Choroid plexus epithelial cell (primary cell): ENCODE measurements around the gene KLHL26.
"Not testable (repeated sequence)": the region's sequence is repeated elsewhere in the genome, so short reads cannot be mapped to it uniquely, and the experiment has no call there.

Experiments used
- DNase-seq: peaks from one replicate; pipeline ENCODE4 v3.0.0-alpha.2; 2010; ENCODE audit warnings: low read depth
- H3K4me3 ChIP-seq: 2 replicates; pipeline ENCODE4 v1.5.1; 2011; ENCODE audit warnings: low read depth, mild to moderate bottlenecking, control low read depth, low read length, moderate library complexity
- TF ChIP-seq, protein P1 (sequence below): conservative IDR thresholded peaks from 2 replicates; pipeline ENCODE4 v1.5.1; 2011; ENCODE audit warnings: low read depth, mild to moderate bottlenecking, control low read depth, inconsistent platforms, low read length, moderate library complexity

The KLHL26 gene

DNA sequence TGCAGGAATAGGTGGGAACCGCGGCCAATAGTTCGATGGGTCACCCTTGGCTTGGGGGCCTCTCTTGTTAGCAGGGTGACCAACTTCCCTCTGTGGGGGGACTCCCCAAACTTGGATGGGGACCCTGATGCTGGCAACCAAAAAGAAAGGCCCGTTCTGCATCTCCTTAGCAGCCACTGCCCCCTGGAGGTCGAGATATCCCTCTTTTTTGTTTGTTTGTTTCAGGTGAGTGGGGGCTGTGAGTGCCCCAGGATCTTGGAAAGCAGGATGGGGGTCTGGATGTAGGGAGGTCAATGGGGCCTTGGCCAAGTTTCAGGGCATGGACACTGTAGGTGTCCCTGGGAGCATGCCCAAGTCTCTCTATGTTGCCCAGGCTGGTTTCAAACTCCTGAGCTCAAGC, 39.0 kb downstream of the KLHL26 start:
- DNase-seq: peak; percentile 37
- TF ChIP-seq, protein P1, sequence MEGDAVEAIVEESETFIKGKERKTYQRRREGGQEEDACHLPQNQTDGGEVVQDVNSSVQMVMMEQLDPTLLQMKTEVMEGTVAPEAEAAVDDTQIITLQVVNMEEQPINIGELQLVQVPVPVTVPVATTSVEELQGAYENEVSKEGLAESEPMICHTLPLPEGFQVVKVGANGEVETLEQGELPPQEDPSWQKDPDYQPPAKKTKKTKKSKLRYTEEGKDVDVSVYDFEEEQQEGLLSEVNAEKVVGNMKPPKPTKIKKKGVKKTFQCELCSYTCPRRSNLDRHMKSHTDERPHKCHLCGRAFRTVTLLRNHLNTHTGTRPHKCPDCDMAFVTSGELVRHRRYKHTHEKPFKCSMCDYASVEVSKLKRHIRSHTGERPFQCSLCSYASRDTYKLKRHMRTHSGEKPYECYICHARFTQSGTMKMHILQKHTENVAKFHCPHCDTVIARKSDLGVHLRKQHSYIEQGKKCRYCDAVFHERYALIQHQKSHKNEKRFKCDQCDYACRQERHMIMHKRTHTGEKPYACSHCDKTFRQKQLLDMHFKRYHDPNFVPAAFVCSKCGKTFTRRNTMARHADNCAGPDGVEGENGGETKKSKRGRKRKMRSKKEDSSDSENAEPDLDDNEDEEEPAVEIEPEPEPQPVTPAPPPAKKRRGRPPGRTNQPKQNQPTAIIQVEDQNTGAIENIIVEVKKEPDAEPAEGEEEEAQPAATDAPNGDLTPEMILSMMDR: peak; percentile 75
- no peak overlapping the region for H3K4me3 ChIP-seq

DNA sequence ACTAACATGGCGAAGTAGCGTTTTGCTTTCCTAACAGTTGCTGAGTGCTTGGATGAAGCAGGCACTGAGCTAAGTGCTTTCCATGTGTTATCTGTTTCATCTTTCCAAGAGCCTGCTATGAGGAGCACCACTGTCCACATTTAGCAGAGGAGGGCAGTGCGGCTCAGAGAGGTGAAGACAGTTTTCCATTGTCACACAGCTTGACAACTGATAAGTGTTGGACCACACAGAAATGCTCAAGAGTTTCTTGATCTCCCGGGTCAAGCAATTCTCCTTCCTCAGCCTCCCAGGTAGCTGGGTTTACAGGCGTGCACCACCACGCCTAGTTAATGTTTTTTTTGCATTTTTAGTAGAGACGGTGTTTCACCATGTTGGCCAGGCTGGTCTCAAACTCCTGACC, 39.9 kb downstream of the KLHL26 start:
- H3K4me3 ChIP-seq: no peak overlapping the region
- TF ChIP-seq, protein P1: no peak
- no peak for DNase-seq

DNA sequence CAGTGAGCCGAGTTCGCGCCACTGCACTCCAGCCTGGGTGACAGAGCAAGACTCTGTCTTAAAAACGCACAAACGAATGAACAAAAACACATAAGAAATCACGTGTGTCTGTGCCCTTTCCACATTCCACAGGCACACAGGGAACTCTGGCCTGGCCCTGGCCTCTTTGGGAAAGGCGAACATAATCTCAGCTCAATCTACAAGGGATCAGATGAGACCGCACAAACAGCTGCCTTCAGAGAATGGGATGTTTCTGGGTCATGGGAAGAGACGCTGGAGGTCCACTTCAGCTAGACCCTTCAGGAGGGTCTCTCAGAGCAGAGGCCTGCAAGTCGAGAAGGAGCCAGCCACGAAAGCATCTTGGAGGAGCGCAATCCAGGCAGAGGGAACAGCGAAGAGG, 40.3 kb downstream of the KLHL26 start:
- H3K4me3 ChIP-seq: no peak overlapping the region
- TF ChIP-seq, protein P1: no peak
- DNase-seq: no peak

DNA sequence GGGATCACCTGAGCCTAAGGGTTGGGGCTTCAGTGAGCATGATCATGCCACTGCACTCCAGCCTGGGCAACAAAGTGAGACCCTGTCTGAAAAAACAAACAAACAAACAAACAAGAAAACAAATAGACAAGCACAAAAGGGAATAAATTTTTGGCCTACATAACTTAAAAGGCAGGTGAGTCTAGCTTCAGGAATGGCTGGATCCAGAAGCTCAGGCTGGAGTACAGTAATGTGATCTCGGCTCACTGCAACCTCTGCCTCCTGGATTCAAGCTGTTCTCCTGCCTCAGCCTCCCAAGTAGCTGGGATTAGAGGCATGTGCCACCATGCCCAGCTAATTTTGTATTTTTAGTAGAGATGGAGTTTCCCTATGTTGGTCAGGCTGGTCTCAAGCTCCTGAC, 43.3 kb downstream of the KLHL26 start:
- H3K4me3 ChIP-seq, DNase-seq: not testable (repeated sequence)

DNA sequence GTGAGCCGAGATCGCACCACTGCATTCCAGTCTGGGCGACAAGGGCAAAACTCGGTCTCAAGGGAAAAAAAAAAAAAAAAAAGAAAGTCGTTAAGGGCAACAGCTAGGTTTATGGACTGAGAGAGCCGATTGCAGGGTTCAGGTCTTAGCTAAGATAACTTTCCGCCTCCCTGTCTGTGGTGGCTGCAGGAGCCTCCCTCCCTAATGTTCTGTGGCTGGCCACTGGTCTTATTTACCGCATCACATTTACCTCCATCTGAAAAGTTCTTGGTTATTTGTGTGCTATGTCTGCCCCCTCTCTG, 45.9 kb downstream of the KLHL26 start:
- TF ChIP-seq, protein P1: no peak
- peak overlapping the region; percentile 62 for H3K4me3 ChIP-seq

DNA sequence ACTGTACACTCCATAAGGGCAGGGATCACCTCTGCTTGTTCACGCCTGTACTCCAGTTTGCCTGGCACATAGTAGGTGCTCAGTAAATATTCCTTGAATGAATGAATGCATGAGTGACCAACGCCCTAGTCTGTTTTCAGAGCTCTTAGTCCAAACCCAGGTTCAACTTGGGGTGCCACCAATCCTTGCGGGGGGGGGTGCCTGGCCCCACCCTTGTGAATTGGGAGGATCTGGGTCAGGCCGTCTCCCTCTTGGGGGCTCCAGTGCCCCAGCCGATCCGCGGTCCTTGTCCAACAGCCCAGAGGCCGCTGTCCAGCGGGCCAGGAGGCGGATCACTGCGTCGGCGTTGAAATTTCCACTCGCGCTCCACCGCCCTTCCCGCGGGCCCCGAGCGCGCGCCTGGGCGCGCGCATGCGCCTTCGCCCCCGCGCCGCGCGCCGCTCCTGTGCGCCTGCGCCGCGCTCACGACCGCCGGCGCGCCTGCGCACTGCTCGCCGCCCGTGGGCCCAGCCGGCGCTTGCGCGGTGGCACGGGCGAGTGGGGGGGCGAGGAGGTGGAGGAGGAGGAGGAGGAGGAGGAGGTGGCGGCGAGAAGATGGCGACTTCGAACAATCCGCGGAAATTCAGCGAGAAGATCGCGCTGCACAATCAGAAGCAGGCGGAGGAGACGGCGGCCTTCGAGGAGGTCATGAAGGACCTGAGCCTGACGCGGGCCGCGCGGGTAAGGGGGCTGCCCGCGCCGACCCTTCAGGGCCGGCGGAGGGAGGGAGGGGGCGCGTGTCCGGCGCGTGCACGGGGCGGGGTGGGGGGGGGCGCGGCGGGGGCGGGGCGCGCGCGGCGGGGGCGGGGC, 46.5 kb downstream of the KLHL26 start, which contains the start of gene CRTC1:
TSS of gene CRTC1 (plus strand) at position 572 of the 849 bp plus-strand sequence. CDS start at position 595, 23 bp downstream.
- peak; percentile 85 for DNase-seq
- TF ChIP-seq, protein P1: peak; percentile 6
- peak within 1 kb of the TSS; percentile 88 for H3K4me3 ChIP-seq

More for the DNA sequence above, 45.9 kb downstream of the KLHL26 start:
- DNase-seq: no peak

DNA sequence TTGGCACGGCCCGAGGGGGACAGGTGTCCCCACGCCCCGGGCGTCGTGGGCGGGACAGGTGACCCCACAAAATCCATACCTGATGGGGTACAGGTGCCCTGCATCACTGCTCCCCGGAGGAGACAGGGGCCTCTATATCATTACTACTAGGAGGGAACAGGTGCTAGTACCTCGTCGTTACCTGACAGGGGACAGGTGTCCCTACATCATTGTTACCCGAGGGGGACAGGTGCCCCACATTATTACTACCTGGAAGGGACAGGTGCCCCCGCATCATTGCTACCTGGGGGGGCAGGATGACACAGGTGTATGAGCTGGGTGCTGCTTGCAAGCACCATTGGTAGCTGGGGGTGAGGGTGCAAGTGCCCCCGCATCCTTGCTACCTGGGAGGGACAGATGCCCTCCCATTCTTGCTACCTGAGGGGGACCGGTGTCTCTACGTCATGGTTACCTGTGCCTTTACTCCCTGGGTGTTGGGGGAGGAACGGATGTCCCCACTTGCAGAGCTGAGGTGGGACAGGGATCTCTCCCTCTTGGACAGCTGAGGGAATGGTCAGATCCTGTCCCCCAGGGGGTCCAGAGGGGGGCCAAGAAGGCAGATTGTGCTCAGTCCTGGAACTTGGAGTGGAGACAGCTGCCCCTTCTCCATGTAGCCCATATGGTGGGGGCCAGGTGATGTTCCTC, 47.3 kb downstream of the KLHL26 start:
- peak overlapping the region; percentile 88 for H3K4me3 ChIP-seq
- TF ChIP-seq, protein P1: no peak
- no peak for DNase-seq
